ENCODE results near the gene FMNL2. TPM values are rescaled to one million over a fixed set of nuclear protein-coding genes. Genes with fewer than 3 reads are reported as not detected.

Gene FMNL2
- total RNA-seq, 1 donor from 2014 or later: 5.5 TPM

GRCh38 chr2:152562198-152562884 is 227.4 kb downstream of the FMNL2 start:
- H3K4me1 ChIP-seq: peaks cover 22% of the 10 kb centered on the region
- TF ChIP-seq, protein P1, sequence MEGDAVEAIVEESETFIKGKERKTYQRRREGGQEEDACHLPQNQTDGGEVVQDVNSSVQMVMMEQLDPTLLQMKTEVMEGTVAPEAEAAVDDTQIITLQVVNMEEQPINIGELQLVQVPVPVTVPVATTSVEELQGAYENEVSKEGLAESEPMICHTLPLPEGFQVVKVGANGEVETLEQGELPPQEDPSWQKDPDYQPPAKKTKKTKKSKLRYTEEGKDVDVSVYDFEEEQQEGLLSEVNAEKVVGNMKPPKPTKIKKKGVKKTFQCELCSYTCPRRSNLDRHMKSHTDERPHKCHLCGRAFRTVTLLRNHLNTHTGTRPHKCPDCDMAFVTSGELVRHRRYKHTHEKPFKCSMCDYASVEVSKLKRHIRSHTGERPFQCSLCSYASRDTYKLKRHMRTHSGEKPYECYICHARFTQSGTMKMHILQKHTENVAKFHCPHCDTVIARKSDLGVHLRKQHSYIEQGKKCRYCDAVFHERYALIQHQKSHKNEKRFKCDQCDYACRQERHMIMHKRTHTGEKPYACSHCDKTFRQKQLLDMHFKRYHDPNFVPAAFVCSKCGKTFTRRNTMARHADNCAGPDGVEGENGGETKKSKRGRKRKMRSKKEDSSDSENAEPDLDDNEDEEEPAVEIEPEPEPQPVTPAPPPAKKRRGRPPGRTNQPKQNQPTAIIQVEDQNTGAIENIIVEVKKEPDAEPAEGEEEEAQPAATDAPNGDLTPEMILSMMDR (IDR thresholded peaks at IDR 0.05; ENCODE audit: borderline replicate concordance): no peak
- peaks cover 12% of the 10 kb centered on the region for H3K36me3 ChIP-seq
- no peak for DNase-seq
- no peak overlapping the region for H3K4me3 ChIP-seq
- intact Hi-C loops (cut with micrococcal nuclease): no loop called here
- no peak overlapping the region for H3K27ac ChIP-seq (replicated peaks)
- no peaks in the 10 kb centered on the region for H3K27me3 ChIP-seq (ENCODE audit: low read depth)
- H3K9me3 ChIP-seq (replicated peaks): no peaks in the 10 kb centered on the region

GRCh38 chr2:152563764-152564163 is 228.8 kb downstream of the FMNL2 start:
- Histone ChIP-seq H3K27me3 (ENCODE audit: low read depth) (no peaks in the 10 kb centered on the region), H3K36me3 (peaks cover 12% of the 10 kb centered on the region), H3K9me3 (replicated peaks) (no peaks in the 10 kb centered on the region), H3K4me3 (no peak overlapping the region), H3K4me1 (peaks cover 22% of the 10 kb centered on the region), H3K27ac (replicated peaks) (no peak overlapping the region)
- intact Hi-C loops (cut with micrococcal nuclease): no loop called here
- TF ChIP-seq, protein P1 (IDR thresholded peaks at IDR 0.05; ENCODE audit: borderline replicate concordance): no peak
- DNase-seq: no peak

DNA sequence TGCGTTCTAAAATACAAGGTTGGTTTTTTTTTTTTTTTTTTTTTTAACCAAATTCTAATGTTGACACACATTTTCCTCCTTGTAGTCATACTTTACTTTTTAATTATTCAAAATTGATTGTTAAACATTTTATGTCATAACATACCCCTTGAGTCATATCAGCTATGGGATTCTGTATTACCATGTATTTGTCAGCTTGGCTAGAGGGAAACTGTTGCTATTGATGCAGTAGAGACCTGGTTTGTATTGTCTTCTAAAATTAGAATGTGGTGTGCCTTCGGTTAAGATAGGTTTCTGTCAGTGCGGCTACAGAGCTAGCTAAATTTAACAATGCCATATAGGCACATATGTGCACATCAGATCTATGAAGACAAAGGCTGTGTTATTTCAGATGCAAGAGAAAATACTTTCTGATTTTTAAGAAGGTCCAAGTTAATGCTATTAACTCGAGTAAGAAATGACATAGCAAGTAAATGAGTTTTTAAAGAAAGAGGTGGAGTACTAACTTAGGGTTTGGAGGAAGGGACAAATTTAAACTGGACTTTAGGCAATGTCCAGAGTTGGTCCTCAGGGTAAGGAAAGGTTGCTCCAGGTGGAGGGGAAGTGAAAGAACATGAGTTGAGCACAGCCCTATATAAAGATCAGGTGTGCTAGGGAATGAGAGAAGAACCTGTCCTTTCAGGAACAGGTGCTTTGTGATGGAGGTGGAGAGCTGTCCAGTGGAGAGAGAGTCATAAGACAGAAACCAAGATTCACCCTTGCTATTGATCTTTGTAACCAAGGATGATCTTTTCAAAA is 230.0 kb downstream of the FMNL2 start:
- no peaks in the 10 kb centered on the region for H3K9me3 ChIP-seq (replicated peaks)
- no peaks in the 10 kb centered on the region for H3K27me3 ChIP-seq (ENCODE audit: low read depth)
- peaks cover 12% of the 10 kb centered on the region for H3K36me3 ChIP-seq
- peaks cover 22% of the 10 kb centered on the region for H3K4me1 ChIP-seq
- no peak overlapping the region for H3K4me3 ChIP-seq
- no peak for DNase-seq
- intact Hi-C loops (cut with micrococcal nuclease): no loop called here
- TF ChIP-seq, protein P1 (IDR thresholded peaks at IDR 0.05; ENCODE audit: borderline replicate concordance): no peak
- no peak overlapping the region for H3K27ac ChIP-seq (replicated peaks)

DNA sequence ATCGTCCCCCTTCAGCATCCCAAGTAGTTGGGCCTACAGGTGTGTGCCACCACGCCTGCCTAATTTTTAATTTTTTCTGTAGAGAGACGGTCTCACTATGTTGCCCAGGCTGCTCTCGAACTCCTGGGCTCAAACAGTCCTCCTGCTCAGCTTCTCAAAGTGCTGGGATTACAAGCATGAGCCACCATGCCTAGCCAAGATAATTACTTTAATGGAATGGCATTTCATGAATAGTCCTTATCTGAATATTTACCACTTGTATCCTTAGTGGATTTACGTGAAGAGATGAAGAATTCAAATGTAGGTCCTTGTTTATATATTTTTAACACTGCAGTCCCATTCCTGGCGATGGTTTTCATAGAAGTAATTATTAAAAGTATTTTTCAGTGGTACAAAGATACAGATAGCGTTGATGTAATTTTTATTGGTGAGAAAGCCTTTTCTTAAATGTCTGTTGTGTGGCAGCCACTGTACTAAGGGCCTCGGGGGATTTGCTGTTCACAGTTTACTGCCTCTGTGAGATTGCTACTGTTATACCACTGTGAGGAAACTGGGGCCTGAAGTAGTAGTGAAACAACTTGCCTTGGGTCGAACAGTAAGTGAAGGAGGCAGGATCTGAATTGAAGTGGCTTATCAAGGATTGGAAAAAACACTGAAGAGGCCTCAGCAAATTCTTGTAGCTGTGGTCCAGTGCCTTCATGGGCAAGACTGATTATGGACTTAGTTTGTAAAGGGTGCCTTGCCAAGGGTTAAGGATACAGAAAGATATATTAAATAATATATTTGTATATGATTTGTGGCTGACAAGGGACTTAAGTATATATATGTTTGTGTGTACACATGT is 231.1 kb downstream of the FMNL2 start:
- Histone ChIP-seq H3K4me1 (peaks cover 34% of the 10 kb centered on the region), H3K9me3 (replicated peaks) (no peaks in the 10 kb centered on the region), H3K27ac (replicated peaks) (no peak overlapping the region), H3K4me3 (no peak overlapping the region), H3K27me3 (ENCODE audit: low read depth) (no peaks in the 10 kb centered on the region), H3K36me3 (peaks cover 5% of the 10 kb centered on the region)
- intact Hi-C loops (cut with micrococcal nuclease): no loop called here
- no peak for DNase-seq
- TF ChIP-seq, protein P1 (IDR thresholded peaks at IDR 0.05; ENCODE audit: borderline replicate concordance): no peak

DNA sequence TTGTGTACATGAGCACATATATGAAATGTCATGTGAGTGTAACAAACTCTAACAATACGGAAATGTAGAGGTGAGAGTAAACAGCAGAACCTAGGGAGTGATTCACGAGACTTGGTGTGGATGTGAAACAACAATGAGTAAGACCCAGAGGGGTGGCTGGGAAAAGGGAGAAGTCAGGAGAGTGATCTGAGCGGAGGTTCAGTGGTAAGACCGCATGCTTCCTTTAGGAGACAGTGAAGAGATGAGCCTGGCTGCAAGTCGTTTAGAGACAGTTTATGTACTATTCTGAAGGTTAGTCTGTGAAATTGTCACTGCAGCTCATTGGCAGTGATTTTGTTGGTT is 231.7 kb downstream of the FMNL2 start:
- Histone ChIP-seq H3K4me3 (no peak overlapping the region), H3K27me3 (ENCODE audit: low read depth) (no peaks in the 10 kb centered on the region), H3K27ac (replicated peaks) (no peak overlapping the region), H3K9me3 (replicated peaks) (no peaks in the 10 kb centered on the region), H3K36me3 (no peaks in the 10 kb centered on the region), H3K4me1 (peaks cover 40% of the 10 kb centered on the region)
- TF ChIP-seq, protein P1 (IDR thresholded peaks at IDR 0.05; ENCODE audit: borderline replicate concordance): no peak
- no peak for DNase-seq
- intact Hi-C loops (cut with micrococcal nuclease): no loop called here
